ENCODE data around the gene SLC25A33. TPM values are rescaled to one million over a fixed set of nuclear protein-coding genes. Genes with fewer than 3 reads are reported as not detected.

SLC25A33 gene
- total RNA-seq, 2 experiments from 2014 or later = 3.3 to 3.9 TPM

DNA sequence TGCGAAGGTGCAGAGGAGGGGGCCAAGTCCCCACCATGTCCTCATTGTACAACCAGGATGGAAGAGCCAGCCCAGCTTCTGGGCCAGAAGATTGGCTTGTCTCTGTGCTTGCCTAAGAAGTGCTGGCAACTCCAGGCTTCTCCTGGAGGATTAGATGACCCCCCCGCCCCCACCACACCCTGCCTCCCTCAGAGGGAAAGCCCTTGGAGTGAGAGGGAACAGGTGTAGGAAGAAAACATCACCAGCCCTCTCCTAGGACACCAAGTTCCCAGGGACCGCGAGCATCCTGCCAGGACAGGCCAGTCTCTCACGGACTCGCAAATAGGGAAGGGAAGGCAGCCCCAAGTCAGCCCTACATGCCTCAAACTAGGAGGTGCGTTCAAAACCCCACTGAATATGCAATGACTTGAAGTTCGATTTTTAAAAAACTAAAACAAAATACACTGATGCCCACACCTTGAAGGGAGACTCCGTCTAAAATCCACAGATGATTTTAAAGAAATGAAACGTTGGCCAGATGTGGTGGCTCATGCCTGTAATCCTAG lies 20.7 kb upstream of the SLC25A33 start:
- POLR2A ChIA-PET = no interaction called here
- Mint-ChIP-seq H3K27ac (no peak overlapping the region), H3K9me3 (no peaks in the 10 kb centered on the region), H3K4me1 (peaks cover 3% of the 10 kb centered on the region), H3K4me3 (no peak overlapping the region), H3K27me3 (peaks cover 2% of the 10 kb centered on the region), H3K36me3 (no peaks in the 10 kb centered on the region)
- DNase-seq (no peak), ATAC-seq (ENCODE audit: low read depth) (no peak)

DNA sequence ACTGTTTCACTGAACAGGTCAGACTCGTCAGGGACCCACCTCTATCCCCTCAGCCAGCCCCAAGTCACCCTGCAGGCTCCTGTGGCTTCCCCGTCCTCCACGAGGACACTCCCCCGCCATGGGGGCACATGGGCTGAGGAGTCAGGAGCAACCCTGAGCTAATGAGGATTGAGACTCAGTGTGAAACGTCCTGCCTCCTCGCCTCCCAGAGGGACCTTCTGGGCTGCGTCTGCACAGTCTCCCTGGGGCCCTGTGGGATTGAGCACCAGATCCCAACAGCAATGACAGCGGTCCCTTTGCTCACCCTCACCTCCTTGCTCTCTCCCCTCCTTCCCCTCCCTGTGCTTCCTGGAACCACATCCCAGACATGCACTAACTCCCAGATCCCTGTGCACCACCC lies 18.9 kb upstream of the SLC25A33 start:
- POLR2A ChIA-PET = no interaction called here
- Mint-ChIP-seq H3K36me3 (no peaks in the 10 kb centered on the region), H3K4me3 (no peak overlapping the region), H3K27me3 (peaks cover 2% of the 10 kb centered on the region), H3K9me3 (no peaks in the 10 kb centered on the region), H3K4me1 (peaks cover 3% of the 10 kb centered on the region), H3K27ac (no peak overlapping the region)
- ATAC-seq (ENCODE audit: low read depth) (no peak), DNase-seq (no peak)

DNA sequence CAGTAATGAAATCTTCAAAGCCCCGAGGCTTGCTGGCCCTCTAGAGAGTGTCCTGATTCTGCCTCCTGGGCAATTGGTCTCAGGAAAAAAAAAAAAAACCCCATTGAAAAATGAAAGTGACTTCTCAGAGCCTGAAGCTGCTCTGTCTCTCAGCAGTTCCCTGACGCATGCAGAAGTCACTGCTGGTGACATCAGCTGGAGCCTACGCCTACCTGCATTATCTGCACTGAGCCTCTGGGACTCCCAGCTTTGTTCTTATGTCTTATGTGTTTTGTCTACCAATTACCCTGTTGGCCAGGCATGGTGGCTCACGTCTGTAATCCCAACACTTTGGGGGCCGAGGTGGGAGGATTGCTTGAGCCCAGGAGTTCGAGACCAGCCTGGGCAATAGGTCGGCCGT lies 10.1 kb upstream of the SLC25A33 start:
- POLR2A ChIA-PET = no interaction called here
- Mint-ChIP-seq H3K27ac (no peak overlapping the region), H3K4me1 (no peaks in the 10 kb centered on the region), H3K36me3 (no peaks in the 10 kb centered on the region), H3K4me3 (no peak overlapping the region), H3K9me3 (no peaks in the 10 kb centered on the region), H3K27me3 (peaks cover 4% of the 10 kb centered on the region)
- DNase-seq (no peak), ATAC-seq (ENCODE audit: low read depth) (no peak)

DNA sequence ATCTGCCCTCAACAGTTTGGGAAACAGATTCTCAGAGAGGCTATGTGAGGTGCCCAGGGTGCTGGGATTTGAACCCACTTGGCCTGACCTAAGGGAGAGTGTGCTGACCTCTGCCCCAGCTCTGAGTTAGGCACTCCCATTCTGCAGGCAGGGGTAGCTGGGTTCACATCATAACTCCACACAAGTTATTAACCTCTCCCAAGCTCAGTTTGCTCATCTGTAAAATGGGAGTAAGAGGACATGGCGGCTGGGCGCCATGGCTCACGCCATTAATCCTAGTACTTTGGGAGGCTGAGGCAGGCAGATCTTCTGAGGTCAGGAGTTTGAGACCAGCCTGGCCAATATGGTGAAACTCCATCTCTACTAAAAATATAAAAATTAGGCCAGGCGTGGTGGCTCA lies 8.9 kb upstream of the SLC25A33 start:
- Mint-ChIP-seq H3K4me1 (no peaks in the 10 kb centered on the region), H3K27me3 (peaks cover 4% of the 10 kb centered on the region), H3K36me3 (no peaks in the 10 kb centered on the region), H3K4me3 (no peak overlapping the region), H3K9me3 (no peaks in the 10 kb centered on the region), H3K27ac (no peak overlapping the region)
- POLR2A ChIA-PET = no interaction called here
- ATAC-seq (ENCODE audit: low read depth) (no peak), DNase-seq (no peak)

DNA sequence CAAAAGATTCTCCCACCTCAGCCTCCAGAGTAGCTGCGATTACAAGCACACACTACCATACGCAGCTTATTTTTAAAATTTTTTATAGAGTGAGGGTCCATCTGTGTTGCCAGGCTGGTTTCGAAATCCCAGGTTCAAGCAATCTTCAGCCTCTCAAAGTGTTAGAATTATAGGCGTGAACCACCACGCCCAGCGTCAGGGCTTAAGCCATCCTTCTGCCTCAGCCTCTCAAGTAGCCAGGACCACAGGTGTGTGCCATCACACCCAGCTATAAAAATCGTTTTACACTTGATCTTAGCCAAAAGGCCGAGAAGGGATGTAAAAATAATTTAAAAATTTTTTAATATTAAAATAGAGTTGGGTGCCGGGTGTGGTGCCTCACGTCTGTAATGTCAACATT lies 4.3 kb upstream of the SLC25A33 start:
- Mint-ChIP-seq H3K36me3 (no peaks in the 10 kb centered on the region), H3K27ac (no peak overlapping the region), H3K4me1 (peaks cover 12% of the 10 kb centered on the region), H3K9me3 (no peaks in the 10 kb centered on the region), H3K4me3 (no peak overlapping the region), H3K27me3 (no peaks in the 10 kb centered on the region)
- POLR2A ChIA-PET = no interaction called here
- no peak for DNase-seq
- ATAC-seq (ENCODE audit: low read depth) = no peak

DNA sequence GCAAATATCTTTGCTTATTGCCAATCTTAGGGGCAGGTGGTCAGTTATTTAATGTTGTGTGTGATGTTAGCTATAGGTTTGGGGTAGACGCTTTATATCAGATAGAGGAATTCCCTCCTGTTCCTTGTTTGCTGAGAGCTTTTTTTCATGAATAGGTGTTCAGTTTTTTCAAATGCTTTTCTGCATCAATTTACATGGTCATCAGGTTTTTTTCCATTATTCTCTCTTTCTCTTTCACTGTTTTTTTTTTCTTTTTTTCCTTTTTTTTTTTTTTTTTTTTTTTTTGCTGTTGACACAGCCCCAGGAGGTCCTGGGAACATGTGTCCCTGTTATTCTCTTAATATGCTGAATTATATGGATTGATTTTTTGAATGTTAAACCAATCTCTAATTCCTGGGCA lies 3.0 kb upstream of the SLC25A33 start:
- peaks cover 21% of the 10 kb centered on the region for H3K4me1 Mint-ChIP-seq
- ATAC-seq (ENCODE audit: low read depth) (no peak), DNase-seq (no peak)
- no peaks in the 10 kb centered on the region for H3K27me3 Mint-ChIP-seq
- no peak overlapping the region for H3K4me3 Mint-ChIP-seq
- POLR2A ChIA-PET = interaction anchor here (0.6 to 0.7 kb wide), 3 partner anchors 41 to 1767 kb away, joined by 3 to 7 read pairs (median 4); no protein-coding TSS in a partner anchor
- no peaks in the 10 kb centered on the region for H3K9me3 Mint-ChIP-seq
- no peak overlapping the region for H3K27ac Mint-ChIP-seq
- no peaks in the 10 kb centered on the region for H3K36me3 Mint-ChIP-seq

DNA sequence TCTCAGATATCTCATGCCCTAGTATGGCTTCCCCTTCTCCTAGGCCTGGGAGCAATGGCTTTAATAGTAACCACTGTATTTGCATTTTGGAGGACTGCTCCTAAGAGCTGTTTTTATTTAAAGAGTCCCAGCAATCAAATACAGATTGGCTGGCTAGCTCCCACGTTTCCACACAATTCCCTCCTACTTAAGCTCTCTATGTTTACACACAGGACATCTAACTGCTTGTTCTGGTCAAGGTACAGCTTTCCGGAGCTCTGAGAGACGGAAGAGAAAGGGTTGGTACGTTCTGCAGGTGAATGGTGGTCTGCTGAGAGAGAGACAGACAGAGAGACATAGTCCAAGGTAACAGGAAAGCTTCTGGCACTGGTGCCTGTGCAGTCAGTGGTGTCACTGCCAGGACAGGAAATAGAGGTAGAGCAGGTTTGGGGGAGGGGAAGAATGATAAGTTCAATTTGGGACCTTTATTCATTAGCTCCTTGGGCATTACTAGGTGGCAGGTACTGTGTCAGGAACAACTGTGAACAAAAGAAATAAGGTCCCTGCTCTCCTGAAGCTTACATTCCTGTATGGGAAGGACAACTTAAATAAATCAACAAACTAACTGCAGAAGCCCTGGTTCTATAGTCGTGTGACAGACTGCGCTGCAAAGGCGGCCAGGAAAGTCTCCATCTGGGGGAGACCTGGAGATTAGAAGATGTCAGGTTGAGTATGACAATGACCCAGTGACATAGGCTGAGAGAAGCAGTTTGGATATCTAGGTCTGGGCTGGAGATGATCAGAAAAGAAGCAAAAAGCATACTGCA lies 1.2 kb upstream of the SLC25A33 start:
- ATAC-seq (ENCODE audit: low read depth) (no peak), DNase-seq (no peak)
- Mint-ChIP-seq H3K27ac (peak overlapping the region; percentile 68), H3K4me3 (peak overlapping the region; percentile 41), H3K4me1 (peaks cover 25% of the 10 kb centered on the region), H3K36me3 (no peaks in the 10 kb centered on the region), H3K9me3 (no peaks in the 10 kb centered on the region), H3K27me3 (no peaks in the 10 kb centered on the region)
- POLR2A ChIA-PET = no interaction called here

DNA sequence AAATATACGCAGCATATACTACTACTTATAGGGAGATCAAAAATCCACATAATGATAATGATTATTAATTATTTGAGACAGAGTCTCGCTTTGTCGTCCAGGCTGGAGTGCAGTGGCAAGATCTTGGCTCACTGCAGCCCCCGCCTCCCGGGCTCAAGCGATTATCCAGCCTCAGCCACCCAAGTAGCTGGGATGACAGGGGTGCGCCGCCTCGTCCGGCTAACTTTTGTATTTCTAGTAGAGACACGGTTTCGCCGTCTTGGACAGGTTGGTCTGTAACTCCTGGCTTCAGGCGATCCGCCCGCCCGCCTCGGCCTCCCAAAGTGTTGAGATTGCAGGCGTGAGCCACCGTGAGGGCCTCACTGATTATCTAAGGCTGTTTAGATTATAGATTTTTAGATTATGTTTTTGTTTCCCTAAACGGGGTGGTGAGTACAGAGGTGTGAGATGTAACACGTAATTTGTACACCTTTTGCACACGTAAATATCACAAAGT lies 548 bp upstream of the SLC25A33 start:
- no peaks in the 10 kb centered on the region for H3K36me3 Mint-ChIP-seq
- DNase-seq = no peak
- H3K27me3 Mint-ChIP-seq = no peaks in the 10 kb centered on the region
- peak overlapping the region; percentile 78 for H3K4me3 Mint-ChIP-seq
- ATAC-seq (ENCODE audit: low read depth) = no peak
- POLR2A ChIA-PET = interaction anchor here (0.7 to 1.1 kb wide), 2 partner anchors 10 to 249 kb away, joined by 3 read pairs; no protein-coding TSS in a partner anchor
- H3K4me1 Mint-ChIP-seq = peaks cover 25% of the 10 kb centered on the region
- H3K9me3 Mint-ChIP-seq = no peaks in the 10 kb centered on the region
- H3K27ac Mint-ChIP-seq = peak overlapping the region; percentile 86

DNA sequence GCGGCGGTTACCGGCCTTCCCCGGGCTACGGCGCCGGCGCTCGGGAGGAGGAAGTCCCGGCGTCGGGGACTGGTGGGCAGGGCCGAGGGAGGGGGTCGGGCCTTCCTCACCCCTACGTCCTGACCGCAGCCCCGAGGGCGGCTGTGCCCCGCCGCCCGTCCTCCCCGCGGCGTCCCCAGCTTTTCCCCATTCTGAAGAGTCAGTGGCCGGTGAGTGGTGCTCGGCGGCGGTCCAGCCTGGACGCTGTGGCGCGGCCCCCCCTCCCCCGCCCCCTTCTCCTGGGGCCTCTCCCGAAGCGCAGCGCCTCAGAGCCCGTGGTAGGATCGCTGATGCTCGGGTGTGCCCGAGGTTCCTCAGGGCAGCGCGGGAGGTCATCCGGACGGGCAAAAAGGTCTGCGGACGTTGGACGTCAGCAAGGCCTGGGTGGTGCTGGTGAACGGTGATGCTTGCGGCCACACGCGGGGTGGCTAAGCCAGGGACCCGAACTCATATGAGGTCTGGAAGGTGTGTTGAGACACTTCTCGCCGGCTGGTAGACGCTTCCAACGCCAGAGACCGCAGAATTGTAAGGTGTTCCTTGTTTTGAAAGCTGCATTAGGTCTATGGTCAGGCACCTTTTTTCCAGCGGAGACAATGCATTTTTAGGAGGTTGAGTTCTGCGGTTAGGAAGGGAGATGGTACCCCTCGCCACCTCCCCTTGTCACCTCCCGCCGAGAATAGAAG lies 725 bp downstream of the SLC25A33 start:
- Mint-ChIP-seq H3K36me3 (peaks cover 2% of the 10 kb centered on the region), H3K4me1 (peaks cover 25% of the 10 kb centered on the region), H3K4me3 (peak overlapping the region; percentile 88), H3K27ac (peak overlapping the region; percentile 78), H3K9me3 (no peaks in the 10 kb centered on the region), H3K27me3 (no peaks in the 10 kb centered on the region)
- peak; percentile 81 for DNase-seq
- peak; percentile 55 for ATAC-seq (ENCODE audit: low read depth)
- POLR2A ChIA-PET = interaction anchor here (0.6 to 1.1 kb wide), 2 partner anchors 12 to 623 kb away, joined by 3 to 4 read pairs; no protein-coding TSS in a partner anchor

DNA sequence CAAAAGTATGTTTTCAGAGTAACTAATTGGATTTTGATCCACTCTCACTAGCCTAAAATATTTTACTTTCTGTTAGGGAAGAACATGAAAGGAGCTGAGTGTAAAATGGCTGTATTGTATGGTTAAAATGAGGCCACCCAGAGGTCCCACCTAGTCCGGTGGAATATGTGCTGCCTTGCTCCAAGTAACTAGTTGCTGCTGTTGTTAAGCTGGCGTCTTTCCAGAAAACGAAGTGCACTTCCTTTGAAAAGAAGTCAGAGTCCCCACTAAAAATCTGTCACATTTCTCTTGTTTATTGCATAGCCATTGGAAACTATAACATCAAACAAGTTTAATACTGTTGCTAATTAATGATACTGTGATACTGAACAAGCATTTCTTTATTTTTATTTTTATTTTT lies 3.2 kb downstream of the SLC25A33 start:
- Mint-ChIP-seq H3K27me3 (no peaks in the 10 kb centered on the region), H3K9me3 (no peaks in the 10 kb centered on the region), H3K4me1 (peaks cover 23% of the 10 kb centered on the region), H3K27ac (no peak overlapping the region), H3K36me3 (peaks cover 2% of the 10 kb centered on the region), H3K4me3 (no peak overlapping the region)
- DNase-seq = no peak
- POLR2A ChIA-PET = no interaction called here
- ATAC-seq (ENCODE audit: low read depth) = no peak

DNA sequence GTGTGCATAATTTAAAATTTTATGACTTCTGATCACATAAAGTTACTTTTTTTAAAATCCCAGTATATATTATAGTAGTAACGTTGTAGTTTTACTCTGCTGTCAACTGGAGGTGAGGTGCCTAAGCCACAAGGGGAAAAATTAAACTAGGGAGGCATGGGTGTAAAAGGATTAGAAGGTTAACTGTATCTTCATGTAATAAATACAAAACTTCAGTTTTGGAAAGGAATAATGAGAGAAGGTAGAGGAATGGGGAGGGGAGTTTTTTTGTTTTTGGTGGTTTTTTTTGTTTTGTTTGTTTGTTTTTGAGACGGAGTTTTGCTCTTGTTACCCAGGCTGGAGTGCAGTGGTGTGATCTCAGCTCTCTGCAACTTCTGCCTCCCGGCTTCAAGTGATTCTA lies 5.7 kb downstream of the SLC25A33 start:
- H3K27ac Mint-ChIP-seq = no peak overlapping the region
- peaks cover 6% of the 10 kb centered on the region for H3K36me3 Mint-ChIP-seq
- H3K9me3 Mint-ChIP-seq = no peaks in the 10 kb centered on the region
- ATAC-seq (ENCODE audit: low read depth) (no peak), DNase-seq (no peak)
- H3K4me3 Mint-ChIP-seq = no peak overlapping the region
- POLR2A ChIA-PET = no interaction called here
- no peaks in the 10 kb centered on the region for H3K27me3 Mint-ChIP-seq
- peaks cover 13% of the 10 kb centered on the region for H3K4me1 Mint-ChIP-seq

DNA sequence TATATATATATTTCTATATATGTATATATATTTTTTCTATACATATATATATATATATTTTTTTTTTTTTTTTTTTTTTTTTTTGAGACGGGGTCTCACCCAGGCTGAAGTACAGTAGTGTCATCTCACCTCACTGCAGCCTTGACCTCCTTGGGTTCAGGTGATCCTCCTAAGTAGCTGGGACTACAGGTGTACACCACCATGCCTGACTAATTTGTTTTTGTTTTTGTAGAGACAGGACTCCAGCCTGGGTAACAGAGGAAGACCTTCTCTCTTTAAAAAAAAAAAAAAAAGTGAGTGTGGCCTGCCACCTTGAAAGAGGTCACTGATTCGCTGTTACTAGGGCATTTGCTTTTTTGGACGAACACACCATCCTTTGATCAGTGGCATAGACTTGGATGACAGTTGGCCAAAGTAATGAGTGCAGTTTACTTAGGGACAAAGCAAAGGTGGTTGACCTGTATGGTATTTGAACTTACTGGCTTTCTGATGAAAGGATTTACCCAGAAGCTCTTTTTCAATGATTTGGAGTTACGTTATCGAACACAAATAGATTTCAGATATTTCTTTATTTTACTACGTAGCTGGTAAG lies 10.8 kb downstream of the SLC25A33 start:
- H3K27me3 Mint-ChIP-seq = no peaks in the 10 kb centered on the region
- H3K27ac Mint-ChIP-seq = no peak overlapping the region

DNA sequence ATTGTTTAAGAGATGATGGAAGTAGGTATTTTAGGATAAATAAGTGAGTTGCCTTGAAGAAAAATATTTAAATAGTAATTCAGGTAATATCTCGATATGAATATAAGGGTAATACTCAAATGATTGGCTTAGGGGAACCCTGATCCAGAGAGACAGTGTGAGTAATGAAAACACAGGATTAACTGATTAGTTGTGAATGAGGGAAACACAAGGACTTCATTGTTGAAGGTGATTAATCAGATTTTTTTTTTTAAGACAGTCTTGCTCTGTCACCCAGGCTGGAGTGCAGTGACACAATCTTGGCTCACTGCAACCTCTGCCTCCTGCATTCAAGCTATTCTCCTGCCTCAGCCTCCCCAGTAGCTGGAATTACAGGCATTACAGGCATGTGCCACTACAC lies 12.7 kb downstream of the SLC25A33 start:
- Mint-ChIP-seq H3K4me3 (no peak overlapping the region), H3K27ac (no peak overlapping the region), H3K9me3 (no peaks in the 10 kb centered on the region), H3K36me3 (peaks cover 14% of the 10 kb centered on the region), H3K27me3 (no peaks in the 10 kb centered on the region), H3K4me1 (peaks cover 2% of the 10 kb centered on the region)
- ATAC-seq (ENCODE audit: low read depth) = no peak
- POLR2A ChIA-PET = no interaction called here
- no peak for DNase-seq

More for the DNA sequence above, 10.8 kb downstream of the SLC25A33 start:
- ATAC-seq (ENCODE audit: low read depth) (no peak), DNase-seq (no peak)
- H3K9me3 Mint-ChIP-seq = no peaks in the 10 kb centered on the region
- H3K4me3 Mint-ChIP-seq = no peak overlapping the region
- peaks cover 5% of the 10 kb centered on the region for H3K36me3 Mint-ChIP-seq
- POLR2A ChIA-PET = no interaction called here
- H3K4me1 Mint-ChIP-seq = peaks cover 2% of the 10 kb centered on the region

Measured in activated naive CD8-positive, alpha-beta T cell treated with anti-CD3 and anti-CD28 coated beads, Interleukin-2, amount 10 ng/mL, durations not matched to agents 7 days and 5 days (primary cell).